Stimulated activated CD4-positive, alpha-beta T cell treated with anti-CD3 and anti-CD28 coated beads, Interleukin-1b, Interleukin-23, amount 100 ng/mL, for 4 hours (primary cell): ENCODE results near the gene LONP1.

Experiments
- DNase-seq, 2 donors: peaks; one replicate each; pipeline ENCODE4 v3.0.0-alpha.2; 2020; ENCODE audit warnings: low read depth in 2 of 2

LONP1 gene

DNA sequence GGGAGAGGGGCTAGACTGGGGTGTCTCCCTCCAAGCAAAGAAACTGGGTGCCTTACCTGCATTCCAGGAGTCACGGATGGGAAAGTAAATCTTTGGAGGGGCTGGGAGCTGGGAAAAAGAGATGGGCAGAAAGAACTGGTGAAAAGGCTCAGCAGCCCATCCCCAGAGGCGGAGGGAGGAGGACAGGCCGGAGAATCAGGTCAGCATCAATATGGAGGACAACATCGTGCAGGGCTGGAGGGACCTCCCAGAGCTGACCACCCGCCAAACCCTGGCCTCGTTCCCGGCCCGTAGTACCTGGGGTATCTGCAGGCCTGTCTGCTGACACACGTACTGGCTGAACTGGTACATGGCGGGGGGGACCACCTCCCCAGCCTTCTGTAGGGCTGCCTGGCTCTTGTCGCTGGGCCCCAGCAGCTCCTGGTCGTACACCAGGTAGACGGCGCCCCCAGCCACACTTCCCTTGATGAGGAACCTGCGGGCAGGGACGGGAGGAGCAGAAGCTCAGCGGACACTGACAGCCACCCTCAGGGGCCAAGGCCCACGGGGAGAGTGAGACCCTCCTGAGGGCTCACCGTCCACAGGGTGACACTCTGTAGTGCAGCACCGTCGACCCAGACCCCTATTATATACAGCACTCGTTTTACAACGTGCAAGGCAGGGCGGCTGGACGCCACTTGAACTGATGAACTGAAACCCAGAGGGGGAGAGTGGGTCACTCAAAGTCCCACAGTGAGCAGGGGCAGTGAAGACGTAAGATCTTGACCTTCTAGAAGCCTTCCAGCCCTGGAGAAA is 40.5 kb downstream of the LONP1 start:
- no peak for DNase-seq

DNA sequence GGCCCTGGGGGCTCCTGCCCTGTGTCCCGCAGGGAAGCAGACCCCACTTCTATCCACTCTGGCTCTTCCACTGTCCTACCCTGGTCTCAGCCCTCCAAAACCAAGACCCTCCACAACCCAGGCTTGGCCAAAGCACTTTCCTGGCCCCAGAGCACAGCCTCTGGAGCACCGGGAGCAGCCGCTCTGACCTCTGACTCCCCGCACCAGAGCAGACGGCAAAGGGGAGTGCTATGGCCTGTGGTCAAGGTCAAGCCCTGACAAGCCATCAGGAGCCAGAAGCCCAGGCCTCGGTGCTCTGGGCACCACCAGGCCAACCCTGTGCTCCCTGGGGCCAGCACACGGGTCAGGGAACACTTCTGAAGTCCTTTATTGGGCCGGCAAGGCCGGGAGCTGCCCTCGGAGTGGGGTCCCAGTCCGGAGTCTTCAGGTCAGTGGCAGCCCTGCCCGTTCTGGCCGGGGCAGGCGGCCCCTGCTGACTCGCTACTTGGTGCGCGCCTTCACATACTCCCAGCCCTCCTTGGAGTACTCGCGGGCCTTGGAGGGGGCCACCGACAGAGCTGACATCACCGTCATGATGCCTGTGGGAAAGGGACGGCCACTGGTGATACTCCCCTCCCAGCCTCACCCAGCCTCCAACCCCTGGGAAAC is 41.8 kb downstream of the LONP1 start:
- no peak for DNase-seq

DNA sequence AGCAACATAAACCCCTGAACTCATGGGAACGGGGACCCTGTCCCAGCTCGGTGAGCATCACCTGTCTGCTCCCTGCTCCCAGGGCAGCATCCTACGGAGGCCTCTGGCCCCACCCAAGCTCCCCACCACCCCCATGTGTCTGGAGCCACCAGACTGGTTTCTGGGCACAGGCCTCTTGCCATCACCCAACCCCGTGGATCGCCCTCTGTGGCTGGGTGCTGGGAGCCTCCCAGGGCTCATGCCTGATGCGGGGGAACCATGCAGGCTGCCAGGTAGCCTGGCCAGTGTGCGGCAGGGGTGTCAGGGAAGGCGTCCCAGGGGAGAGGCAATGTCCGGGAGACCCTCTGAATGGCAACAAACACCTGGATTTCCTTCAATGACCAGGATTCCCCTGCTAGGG is 42.4 kb downstream of the LONP1 start:
- DNase-seq: no peak

DNA sequence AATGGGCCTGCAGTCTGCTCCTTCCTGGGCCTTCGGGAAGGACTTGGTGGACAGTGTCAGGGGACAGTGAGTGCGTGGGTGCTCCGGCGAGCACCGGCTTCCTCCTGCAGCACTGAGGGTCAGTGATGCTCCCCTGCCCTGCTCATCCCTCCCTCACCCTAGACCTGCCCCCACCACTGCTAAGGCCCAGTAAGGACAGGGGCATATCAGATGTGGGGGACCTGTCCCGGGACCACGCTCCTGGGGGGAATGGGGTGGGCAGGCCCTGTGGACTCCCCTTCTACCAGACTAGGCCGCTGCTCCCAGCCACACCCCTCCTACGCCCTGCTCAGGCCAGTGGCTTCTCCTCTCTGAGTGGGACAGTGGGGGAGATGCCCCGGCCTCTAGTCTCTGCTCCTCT is 42.8 kb downstream of the LONP1 start:
- DNase-seq: no peak

DNA sequence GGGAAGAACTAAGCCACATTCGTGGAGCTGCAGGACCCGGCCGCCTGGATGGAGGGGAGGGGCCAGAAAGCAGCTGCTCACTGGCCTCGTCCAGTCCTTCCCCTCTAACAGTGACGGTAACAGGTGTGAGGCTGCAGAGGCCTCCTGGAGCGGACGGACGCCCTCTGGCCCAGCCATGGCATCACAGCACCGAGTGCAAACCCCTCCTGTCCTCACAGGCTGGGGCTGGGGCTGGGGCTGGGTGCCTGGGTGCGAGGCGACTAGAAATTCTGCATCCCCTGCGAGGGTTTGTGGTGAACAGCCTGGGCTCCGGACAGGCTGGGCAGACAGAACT is 43.2 kb downstream of the LONP1 start:
- DNase-seq: no peak

DNA sequence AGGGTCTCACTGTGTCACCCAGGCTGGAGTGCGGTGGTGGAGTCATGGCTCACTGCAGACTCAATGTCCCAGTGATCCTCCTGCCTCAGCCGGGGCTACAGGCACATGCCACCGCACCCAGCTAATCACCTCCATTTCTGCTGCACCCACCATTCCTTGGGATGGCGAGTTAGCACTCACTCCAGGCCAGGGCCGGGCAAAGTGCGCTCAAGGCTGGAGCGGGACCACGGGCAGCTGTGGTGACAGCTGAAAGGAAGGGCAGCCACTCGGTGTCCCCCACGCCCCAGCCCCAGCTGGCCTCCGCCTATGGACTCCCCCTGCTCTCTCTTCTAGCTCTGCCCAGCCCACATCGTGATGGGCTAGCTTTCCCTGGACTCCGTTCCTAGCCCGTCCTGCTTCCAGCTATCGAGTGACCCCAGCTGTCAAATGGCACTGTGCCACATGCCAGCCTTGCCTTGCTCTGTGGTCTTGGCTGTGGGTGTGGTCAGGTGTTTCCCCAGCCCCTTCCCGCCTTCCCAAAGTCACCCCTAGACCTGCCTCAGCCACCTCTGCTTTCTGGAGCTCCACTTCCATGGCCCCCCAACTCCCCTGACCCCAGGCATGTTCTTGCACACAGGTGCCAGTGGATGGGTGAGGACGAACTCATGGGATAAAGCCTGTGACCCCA is 43.7 kb downstream of the LONP1 start:
- DNase-seq: no peak

DNA sequence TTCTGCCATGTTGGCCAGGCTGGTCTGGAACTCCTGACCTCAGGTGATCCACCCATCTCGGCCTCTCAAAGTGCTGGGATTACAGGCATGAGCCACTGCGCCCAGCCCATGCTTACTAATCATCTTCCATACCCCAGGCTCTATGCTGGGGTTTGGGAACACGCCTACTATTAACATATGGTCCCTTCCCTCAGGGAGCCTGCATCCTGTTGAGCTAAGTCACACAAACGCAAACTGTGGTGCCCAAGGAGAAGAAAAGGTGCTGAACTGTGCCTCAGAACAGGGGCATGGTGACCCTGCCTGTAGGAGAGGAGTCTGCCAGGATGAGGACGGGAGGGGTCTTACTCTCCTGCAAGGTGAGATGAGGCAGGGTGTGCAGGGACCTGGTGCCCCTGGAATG is 45.2 kb downstream of the LONP1 start:
- DNase-seq: no peak

DNA sequence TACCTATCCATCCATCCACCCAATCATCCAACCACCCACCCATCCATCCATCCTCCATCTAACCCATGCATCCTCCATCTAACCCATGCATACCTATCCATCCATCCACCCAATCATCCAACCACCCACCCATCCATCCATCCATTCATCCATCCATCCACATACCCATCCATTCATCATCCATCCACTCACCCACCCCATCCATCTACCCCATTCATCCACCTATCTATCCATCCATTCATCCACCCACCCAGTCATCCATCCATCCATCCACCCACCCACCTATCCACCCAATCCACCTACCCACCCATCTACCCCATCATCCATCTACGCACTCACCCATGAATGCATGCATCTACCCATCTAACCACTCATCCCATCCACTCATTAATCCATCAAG is 46.2 kb downstream of the LONP1 start:
- no peak for DNase-seq

DNA sequence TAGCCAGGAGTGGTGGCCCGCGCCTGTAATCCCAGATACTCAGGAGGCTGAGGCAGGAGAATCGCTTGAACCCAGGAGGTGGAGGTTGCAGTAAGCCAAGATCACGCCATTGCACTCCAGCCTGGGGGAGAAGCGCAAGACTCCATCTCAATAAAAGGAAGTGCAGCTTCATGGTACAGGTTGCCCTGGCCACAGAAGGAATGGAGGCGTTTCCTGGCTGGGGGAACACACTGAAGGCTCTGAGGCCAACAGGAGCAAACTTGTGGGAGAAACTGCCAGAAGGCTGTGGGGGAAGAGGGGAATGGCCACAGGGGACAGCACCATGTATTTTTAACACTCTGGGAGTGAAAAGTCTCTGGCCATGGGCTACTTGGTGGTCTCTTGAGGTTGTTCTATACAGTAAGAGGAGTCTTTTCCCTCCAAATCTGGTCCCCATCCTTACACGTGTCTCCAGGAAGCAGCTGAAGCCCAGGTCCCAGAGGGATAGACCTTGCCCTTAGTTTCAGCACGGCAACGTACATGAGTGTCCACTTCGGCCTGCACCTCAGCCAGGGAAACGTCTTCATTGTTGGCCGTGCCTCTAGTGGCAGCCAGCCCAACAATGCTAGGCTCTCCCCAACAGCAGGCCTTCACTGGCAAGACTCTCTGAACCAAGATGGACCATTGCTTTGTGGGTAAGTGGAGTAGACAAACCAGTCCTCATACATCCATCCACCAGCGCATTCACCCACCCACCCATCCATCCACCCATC is 47.1 kb downstream of the LONP1 start:
- no peak for DNase-seq

DNA sequence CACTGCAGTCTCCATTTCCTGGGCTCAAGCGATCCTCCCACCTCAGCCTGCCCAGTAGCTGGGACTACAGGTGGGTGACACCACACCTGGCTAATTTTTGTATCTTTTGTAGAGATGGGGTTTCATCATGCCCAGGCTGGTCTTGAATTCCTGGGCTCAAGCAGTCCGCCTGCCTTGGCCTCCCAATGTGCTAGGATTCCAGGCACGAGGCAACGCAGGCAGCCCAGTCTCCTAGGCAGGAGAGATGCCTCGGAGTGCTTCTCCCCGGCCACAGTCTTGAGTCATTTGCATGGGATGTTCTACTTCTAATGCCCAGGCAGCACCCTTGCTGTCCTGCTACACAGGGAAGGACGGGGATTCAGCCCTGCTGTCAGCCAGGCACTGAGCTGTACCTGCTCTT is 48.3 kb downstream of the LONP1 start:
- DNase-seq: no peak

DNA sequence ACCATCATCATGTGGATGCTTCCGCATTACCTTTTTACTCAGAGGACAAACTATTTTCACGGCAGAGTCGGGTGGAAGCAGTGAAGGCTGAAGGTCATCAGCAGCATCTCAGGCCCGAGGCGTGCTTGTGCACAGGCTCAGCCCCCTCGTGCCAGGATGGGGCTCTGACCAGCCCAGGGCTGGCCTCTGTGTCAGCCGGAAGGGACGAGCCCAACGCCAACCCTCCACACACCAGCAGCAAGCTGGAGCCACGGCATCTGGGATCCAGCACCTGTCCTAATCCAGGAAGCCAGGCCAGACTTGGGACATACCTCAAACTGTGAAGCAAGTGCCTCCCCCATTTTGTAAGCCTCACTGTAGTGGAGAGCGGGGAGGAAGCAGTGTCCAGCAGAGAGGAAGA is 50.7 kb downstream of the LONP1 start:
- DNase-seq: no peak

DNA sequence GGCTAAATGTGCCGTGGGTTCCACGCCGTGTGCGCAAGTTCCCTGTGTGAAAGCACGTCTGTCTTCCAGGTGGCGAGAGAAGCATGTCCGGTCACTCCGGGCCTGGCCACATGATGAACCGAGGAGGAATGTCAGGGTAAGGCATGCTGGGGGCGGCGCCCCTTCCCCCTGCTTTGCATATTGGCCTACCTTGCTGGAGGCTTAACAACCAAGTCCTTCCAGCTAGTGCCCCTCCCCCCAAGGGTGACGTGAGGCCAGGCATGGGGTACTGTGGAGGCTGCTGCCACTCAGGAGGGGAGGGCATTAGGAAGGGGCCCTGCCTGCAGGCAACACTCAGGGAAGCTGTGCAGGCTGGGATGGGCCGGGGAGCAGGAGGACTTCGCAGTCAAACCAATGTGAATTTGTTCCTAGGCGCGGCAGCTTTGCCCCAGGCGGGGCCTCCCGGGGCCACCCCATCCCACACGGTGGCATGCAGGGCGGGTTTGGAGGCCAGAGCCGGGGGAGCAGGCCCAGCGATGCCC is 52.1 kb downstream of the LONP1 start:
- DNase-seq: no peak

DNA sequence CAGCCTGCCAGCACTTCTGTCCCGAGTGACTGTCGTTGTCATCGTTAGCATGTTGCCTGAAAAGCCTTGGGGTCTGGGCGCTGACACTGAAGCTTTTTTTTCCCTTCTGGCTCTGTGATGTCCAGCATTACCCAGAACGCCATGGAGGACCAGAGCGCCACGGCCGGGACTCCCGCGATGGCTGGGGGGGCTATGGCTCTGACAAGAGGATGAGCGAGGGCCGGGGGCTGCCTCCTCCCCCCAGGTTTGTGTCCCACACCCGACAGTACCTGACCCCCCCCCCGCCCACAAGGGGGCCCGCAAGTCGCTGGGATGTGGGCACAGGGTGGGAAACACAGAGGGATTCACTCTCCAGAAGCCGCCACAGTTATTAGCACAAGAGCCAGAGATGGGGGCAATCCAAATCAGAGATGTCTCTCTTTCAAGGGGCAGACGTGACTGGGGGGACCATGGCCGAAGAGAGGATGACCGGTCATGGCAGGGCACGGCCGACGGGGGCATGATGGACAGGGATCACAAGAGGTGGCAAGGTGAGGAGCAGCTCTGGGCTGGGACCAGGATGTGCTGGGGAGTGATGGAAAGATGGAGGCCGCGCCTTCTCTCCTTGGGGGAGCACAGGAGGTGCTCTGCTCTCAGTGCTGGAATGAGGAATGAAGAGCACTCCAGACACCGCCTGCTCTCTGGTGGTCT is 52.9 kb downstream of the LONP1 start:
- DNase-seq: no peak

DNA sequence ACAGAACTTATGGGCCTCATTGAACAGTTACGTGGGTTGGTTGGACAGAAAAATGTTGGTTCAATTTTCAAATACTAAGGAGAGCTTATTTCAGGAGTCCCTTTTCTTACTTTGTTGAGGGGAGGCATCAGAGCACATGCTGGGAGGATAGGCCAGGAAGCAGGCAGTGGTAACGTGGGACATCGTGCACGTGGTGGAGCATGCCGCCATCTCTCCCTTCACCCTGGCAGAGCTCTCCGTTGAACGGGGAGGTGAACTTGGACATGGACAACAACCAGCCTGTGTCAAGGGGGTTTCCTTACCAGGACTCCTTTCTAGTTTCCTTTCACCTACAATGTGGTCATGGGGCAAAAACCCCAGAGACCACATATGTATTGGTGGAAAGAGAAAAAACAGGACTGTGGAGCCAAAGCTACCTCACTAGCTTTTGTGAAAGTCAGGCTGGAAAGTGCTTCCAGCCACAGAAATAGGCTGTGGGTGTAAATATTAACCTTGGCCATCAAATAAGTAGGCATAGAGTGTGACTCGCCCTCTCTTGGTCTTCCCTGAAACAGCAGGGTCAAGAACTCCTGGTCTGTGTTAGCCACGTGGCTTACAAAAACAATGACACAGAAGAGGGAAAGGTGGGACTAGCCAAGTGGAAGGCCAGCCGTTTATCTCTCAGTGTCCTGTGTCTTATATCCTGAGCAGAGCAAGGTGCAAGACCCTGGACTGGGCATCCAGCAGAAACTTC is 54.0 kb downstream of the LONP1 start:
- no peak for DNase-seq

DNA sequence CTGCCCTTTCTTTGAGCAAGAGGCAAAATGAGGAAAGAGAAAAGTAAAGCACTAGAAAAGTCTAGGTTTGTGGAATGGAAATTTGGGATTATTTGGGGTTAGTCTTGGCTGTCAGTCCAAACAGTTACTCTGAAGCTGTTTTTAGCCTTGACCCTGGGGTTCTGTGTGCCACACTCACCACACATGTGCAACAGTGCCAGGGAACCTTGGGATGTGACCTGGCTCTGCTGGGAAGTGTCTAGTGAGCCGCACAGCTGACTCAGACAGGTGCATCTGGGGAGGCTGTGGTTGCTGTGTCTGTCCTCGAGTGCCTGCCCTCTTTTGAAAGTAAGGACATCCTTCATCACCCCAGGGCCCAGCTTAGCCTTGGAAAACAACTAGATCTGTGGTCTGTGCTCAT is 55.4 kb downstream of the LONP1 start:
- DNase-seq: no peak

DNA sequence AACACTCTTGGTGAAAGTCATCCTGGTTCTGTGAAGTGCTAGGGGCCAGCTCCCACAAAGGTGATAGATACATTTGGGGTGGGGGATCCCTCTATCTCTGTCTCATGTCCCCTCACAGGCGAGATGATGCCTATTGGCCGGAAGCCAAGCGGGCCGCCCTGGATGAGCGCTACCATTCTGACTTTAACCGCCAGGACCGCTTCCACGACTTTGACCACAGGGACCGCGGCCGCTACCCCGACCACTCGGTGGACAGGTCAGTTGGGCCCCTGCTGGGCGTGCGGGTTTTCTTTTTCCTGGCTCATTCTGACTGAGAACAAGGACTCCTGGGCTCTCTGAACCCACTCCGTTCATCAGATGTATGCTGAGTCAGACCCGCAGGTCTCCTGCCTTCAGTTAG is 56.0 kb downstream of the LONP1 start:
- no peak for DNase-seq

DNA sequence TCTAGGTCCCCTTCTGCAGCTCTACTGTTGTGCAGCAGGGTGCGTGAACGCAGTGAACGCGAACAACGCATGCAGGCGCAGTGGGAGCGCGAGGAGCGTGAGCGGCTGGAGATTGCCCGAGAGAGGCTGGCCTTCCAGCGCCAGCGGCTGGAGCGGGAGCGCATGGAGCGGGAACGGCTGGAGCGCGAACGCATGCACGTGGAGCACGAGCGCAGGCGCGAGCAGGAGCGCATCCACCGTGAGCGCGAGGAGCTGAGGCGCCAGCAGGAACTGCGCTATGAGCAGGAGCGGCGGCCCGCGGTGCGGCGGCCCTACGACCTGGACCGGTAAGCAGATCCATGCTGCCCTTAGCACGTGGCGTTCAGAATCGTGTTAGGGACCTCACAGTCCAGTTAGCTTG is 58.5 kb downstream of the LONP1 start:
- DNase-seq: no peak

DNA sequence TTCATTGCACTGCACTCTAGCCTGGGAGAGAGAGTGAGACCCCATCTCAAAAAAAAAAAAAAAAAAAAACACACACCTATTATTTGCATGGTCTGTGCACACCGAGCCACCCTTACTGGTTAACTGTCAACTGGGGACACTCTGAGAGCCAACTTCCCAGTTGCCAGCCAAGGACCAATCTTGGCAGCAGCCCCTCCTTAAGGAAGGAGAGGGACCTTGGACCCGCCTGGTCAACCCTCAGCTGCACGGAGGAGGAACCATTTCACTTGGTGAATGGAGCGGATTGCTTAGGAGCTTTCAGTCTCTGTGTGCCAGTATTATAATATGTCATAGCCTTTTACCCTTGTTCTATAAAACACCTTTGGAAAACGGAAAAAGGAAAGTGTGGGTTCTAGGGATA is 64.5 kb downstream of the LONP1 start:
- DNase-seq: no peak

DNA sequence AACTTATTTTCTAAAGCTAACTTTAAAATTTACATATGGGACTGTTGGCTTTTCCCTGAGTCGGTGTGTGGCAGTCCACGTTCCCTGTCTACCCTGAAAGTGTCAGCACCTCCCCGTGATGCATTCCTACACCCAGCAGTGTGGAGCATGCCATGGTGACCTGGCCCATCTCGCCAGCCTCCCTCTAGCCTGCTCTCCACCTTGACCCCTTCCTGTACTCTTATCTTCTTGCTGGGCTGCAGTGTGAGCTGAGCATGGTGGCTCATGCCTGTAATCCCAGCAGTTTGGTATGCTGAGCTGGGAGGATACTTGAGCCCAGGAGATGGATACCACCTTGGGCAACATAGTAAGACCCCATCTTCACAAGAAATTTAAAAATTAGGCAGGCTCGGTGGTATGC is 65.0 kb downstream of the LONP1 start:
- DNase-seq: no peak

DNA sequence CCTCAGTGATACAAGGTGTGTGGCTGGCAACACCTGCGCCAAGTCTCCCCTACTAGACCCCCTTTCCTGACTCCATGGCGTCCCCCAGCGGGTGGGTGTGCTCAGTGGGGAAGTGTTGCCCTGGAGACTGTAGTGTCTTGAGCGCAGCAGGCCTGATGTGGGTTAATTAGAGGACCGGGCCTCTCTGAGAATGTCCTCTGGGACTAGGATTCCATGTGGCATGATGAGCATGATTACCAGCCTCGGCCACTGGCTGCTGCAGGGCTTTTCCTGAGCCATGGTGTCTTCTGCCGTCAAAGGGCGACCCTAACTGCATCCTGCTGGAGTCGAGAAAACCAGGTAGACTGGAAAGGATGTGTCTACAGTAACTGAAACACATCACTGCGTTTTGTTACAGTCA is 67.7 kb downstream of the LONP1 start:
- no peak for DNase-seq

DNA sequence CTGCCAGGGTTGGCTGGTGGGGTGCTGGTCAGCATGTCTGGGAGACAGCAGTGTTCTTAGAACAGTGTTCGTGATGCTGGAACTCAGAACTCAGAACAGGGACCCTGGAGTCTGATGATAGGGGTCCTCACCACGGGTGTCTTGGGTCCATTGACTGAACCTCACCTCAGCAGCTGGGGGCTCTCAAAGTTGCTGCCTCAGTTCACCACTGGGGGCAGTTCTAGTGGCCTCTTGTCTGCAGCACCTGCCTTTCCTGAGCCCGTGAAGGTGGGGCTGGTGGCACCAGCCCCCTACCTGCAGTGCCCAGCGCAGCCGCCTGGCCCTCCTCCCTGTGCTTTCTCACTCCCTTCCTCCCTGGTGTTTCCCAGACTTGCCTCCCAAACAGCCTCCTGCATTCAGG is 68.6 kb downstream of the LONP1 start:
- no peak for DNase-seq
